HG02588 (cell line): Measurements from ENCODE around the gene SLC12A3.

ENCODE experiments used
- ATAC-seq: cut with Tn5 transposase; IDR thresholded peaks from one replicate; pipeline ENCODE4 v1.9.1; 2021; ENCODE audit warnings: mild to moderate bottlenecking, moderate library complexity; ENCODE audit not compliant: unreplicated experiment

The SLC12A3 gene

DNA sequence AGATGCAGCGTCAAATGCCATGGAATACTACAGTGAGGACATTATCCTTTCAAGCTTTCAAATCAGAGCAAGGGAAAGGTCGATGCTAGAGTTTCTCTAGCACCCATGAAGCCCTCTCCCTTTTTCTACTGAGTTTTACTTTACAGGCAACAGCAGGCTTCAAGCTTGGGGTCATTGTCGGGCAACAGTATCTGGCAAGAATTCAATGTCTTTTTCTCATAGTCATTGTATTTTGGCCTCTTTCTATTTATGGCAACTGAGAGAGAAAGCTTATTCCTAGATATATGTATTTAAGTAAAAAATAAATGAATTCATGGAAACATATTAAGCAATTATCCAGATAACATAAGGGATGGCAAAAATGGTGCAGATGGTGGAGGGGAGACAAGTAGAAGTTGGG, 96.4 kb downstream of the SLC12A3 start:
- ATAC-seq: no peak

DNA sequence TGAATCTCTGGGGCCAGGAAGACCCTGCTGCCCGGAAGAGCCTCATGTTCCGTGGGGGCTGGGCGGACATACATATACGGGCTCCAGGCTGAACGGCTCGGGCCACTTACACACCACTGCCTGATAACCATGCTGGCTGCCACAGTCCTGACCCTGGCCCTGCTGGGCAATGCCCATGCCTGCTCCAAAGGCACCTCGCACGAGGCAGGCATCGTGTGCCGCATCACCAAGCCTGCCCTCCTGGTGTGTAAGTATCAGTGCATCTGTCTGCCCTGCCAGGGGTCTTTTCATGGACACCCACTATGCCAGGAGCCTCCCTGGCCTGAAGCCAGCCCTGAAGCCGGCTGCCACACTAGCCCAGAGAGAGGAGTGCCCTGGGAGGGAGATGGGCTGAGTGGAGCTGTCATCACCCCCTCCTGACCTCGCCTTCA, 96.9 kb downstream of the SLC12A3 start, which contains the start of gene CETP:
Gene CETP (plus strand): TSS at position 100 of the 431 bp plus-strand sequence. CDS start 30 bp downstream, at position 130.
- no peak for ATAC-seq

DNA sequence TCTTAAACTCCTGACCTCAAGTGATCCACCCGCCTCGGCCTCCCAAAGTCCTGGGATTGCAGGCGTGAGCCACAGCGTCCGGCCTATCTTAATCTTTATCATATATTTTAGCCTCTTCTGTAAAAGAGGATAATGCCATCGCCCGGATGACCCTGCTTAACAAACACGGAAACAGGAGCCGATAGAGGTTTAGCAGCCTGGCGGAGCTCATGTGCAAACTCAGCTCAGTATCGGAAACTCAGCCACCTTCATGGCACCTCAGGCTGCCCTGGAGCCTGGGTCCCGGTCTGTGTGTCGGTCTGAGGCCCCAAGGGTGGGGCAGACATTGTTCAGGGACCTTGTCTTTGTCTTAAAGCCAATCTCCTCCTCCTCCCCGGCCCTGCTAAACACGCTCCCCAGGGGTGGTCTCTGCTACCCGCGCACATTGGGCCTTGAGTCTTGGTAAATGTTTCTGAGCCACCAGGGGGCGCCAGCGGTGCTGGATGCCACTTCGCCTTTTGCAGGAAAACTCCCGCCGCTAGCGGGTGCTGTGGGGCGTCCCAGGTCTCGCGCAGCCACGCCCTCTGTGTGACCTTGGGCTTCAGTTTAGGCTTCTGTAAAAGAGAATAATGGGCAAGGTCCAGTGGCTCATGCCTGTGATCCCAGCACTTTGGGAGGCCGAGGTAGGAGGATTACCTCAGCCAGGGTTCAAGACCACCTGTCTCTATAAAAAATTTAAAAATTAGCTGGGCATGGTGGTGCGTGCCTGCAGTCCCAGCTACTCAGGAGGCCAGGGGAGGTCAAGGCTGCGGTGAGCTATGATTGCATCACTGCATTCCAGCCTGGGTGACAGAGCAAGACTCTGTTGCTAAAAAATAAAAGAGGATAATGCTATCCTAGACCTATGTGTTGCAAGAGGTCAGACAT, 99.5 kb downstream of the SLC12A3 start:
- ATAC-seq: no peak
